ENCODE measurements around the gene SLC22A5.

- TF ChIP-seq POLR2A (IDR thresholded peaks at IDR 0.05; ENCODE audit: low read length), result no peak
- no peak for TF ChIP-seq GATA1 (IDR thresholded peaks at IDR 0.05; ENCODE audit: low read depth, low read length)
Measured at GRCh38 chr5:132344775-132345514, 24.6 kb upstream of the SLC22A5 start.

All from erythroblast (primary cell).